Liver (tissue), 9 donors: Measurements from ENCODE around the gene DEFB124. TPM values are rescaled to one million over a fixed set of nuclear protein-coding genes. Genes with fewer than 3 reads are reported as not detected.
A peak's percentile ranks its signal among the peaks of the same experiment; 100 is the strongest.

Experiments
- DNase-seq: peaks from one replicate; pipeline ENCODE4 v3.0.0-alpha.2; 2017; ENCODE audit warnings: low spot score
- H3K27ac ChIP-seq, 2 donors: one replicate each; pipeline ENCODE4 v1.7.0; 2013; ENCODE audit warnings: inconsistent platforms in 2 of 2, low read length in 2 of 2, control low read depth in 1 of 2, low read depth in 1 of 2, mild to moderate bottlenecking in 1 of 2
- H3K27me3 ChIP-seq, 4 donors: one replicate each; pipeline versions ENCODE4 v1.6.1 to v1.7.0; 2013; ENCODE audit warnings: low read length in 3 of 4, inconsistent platforms in 1 of 4, mild to moderate bottlenecking in 1 of 4, moderate library complexity in 1 of 4; ENCODE audit not compliant: control insufficient read depth in 4 of 4, insufficient read depth in 4 of 4
- H3K36me3 ChIP-seq, 4 donors: one replicate each; pipeline versions ENCODE4 v1.6.1 to v1.7.0; 2013; ENCODE audit warnings: low read length in 3 of 4, mild to moderate bottlenecking in 3 of 4, low read depth in 1 of 4, moderate library complexity in 1 of 4; ENCODE audit not compliant: control insufficient read depth in 4 of 4, insufficient read depth in 3 of 4
- H3K4me1 ChIP-seq, 4 donors: one replicate each; pipeline versions ENCODE4 v1.6.1 to v1.7.0; 2013; ENCODE audit warnings: low read length in 3 of 4, mild to moderate bottlenecking in 3 of 4, moderate library complexity in 1 of 4; ENCODE audit not compliant: control insufficient read depth in 4 of 4, insufficient read depth in 4 of 4
- H3K4me3 ChIP-seq, 3 donors: one replicate each; pipeline versions ENCODE4 v1.6.1 to v1.7.0; 2013; ENCODE audit warnings: low read length in 3 of 3, control low read depth in 1 of 3, low read depth in 1 of 3, mild to moderate bottlenecking in 1 of 3
- H3K9ac ChIP-seq, 2 donors: one replicate each; pipeline ENCODE4 v1.7.0; 2013; ENCODE audit warnings: low read length in 2 of 2, mild to moderate bottlenecking in 2 of 2, moderate library complexity in 2 of 2, control low read depth in 1 of 2, low read depth in 1 of 2
- H3K9me3 ChIP-seq, 4 donors: one replicate each; pipeline versions ENCODE4 v1.6.1 to v1.7.0; 2013; ENCODE audit warnings: low read length in 3 of 4; ENCODE audit not compliant: control insufficient read depth in 4 of 4
- CTCF ChIP-seq: fragments of 150-350 bp; IDR thresholded peaks from 2 replicates; pipeline ENCODE4 v1.5.1; 2017; ENCODE audit warnings: improper control_type of control experiment, low read depth, low read length; ENCODE audit not compliant: missing input control
- EGR1 ChIP-seq, 2 donors: IDR thresholded peaks; 2 replicates each; pipeline ENCODE4 v1.6.1; 2016 to 2018; ENCODE audit warnings: antibody characterized with exemption in 2 of 2, low read depth in 2 of 2
- FOXA1 ChIP-seq: IDR thresholded peaks from 2 replicates; pipeline ENCODE4 v1.6.1; 2016; ENCODE audit warnings: antibody characterized with exemption
- FOXA2 ChIP-seq: IDR thresholded peaks from 2 replicates; pipeline ENCODE4 v1.6.1; 2016; ENCODE audit warnings: antibody characterized with exemption
- GABPA ChIP-seq, 2 donors: IDR thresholded peaks in 1 of 2; conservative IDR thresholded peaks in 1 of 2; 2 replicates each; pipeline ENCODE4 v1.6.1; 2016; ENCODE audit warnings: antibody characterized with exemption in 2 of 2, mild to moderate bottlenecking in 1 of 2, moderate library complexity in 1 of 2
- HNF4A ChIP-seq, 2 donors: conservative IDR thresholded peaks; 2 replicates each; pipeline ENCODE4 v1.6.1; 2016; ENCODE audit warnings: antibody characterized with exemption in 2 of 2, mild to moderate bottlenecking in 2 of 2
- HNF4G ChIP-seq: IDR thresholded peaks from 2 replicates; pipeline ENCODE4 v1.6.1; 2016; ENCODE audit warnings: antibody characterized with exemption
- JUND ChIP-seq, 2 donors: IDR thresholded peaks; 2 replicates each; pipeline ENCODE4 v1.6.1; 2016; ENCODE audit warnings: antibody characterized with exemption in 2 of 2
- MAX ChIP-seq: IDR thresholded peaks from 2 replicates; pipeline ENCODE4 v1.6.1; 2016; ENCODE audit warnings: antibody characterized with exemption
- NR2F2 ChIP-seq: IDR thresholded peaks from 2 replicates; pipeline ENCODE4 v1.6.1; 2016; ENCODE audit warnings: antibody characterized with exemption
- RAD21 ChIP-seq, 2 donors: IDR thresholded peaks; 2 replicates each; pipeline ENCODE4 v1.6.1; 2016; ENCODE audit warnings: antibody characterized with exemption in 2 of 2, mild to moderate bottlenecking in 2 of 2
- SP1 ChIP-seq: IDR thresholded peaks from 2 replicates; pipeline ENCODE4 v1.6.1; 2018; ENCODE audit warnings: antibody characterized with exemption, mild to moderate bottlenecking
- TAF1 ChIP-seq: conservative IDR thresholded peaks from 2 replicates; pipeline ENCODE4 v1.6.1; 2016; ENCODE audit warnings: antibody characterized with exemption, mild to moderate bottlenecking
- WGBS: extraction: QIAGEN DNeasy Blood & Tissue Kit; methylation state at CpG from one replicate; pipeline ENCODE4 v1.1.7; 2013; 5-methylcytosine and 5-hydroxymethylcytosine counted together
- polyA plus RNA-seq, 2 donors: library from polyadenylated mRNA; stranded (reverse) in 1 of 2; unstranded in 1 of 2; fragments of 200-250 nt in 1 of 2; fragments of >200 nt in 1 of 2; fragmentation: Nextera tagmentation in 1 of 2; extraction: Ambion mirVana in 1 of 2; gene quantifications; one replicate each; pipeline versions ENCODE4 v1.2.1 to v1.2.3, GENCODE V29; 2013 to 2015
- total RNA-seq, 2 donors: library from RNA; depleted of rRNA; stranded (reverse); fragments of >200 nt; gene quantifications; one replicate each; pipeline ENCODE4 v1.2.3, GENCODE V29; 2014
- TF ChIP-seq, protein P1 (sequence below): IDR thresholded peaks from 2 replicates; pipeline ENCODE4 v1.6.1; 2016; ENCODE audit warnings: antibody characterized with exemption, mild to moderate bottlenecking
- TF ChIP-seq, protein P2 (sequence below): IDR thresholded peaks from 2 replicates; pipeline ENCODE4 v1.6.1; 2016; ENCODE audit warnings: antibody characterized with exemption
- donor health status: healthy.
- donor health status: healthy.
- donor health status: healthy.
- donor health status: healthy.
- donor health status: healthy.

DEFB124 gene
- total and polyA plus RNA-seq, 4 donors, result not detected

- H3K4me1 ChIP-seq, result peaks cover 5 to 28% (median 24%) of the 10 kb centered on the region in 4 donors
- 96% methylated on average over 4 of the region's 4 CpGs for WGBS
- no peak for DNase-seq
- H3K4me3 ChIP-seq, result peak overlapping the region in 2 of 3 donors; percentile 88 to 94
- no peaks in the 10 kb centered on the region for H3K9me3 ChIP-seq
- TF ChIP-seq, protein P1, sequence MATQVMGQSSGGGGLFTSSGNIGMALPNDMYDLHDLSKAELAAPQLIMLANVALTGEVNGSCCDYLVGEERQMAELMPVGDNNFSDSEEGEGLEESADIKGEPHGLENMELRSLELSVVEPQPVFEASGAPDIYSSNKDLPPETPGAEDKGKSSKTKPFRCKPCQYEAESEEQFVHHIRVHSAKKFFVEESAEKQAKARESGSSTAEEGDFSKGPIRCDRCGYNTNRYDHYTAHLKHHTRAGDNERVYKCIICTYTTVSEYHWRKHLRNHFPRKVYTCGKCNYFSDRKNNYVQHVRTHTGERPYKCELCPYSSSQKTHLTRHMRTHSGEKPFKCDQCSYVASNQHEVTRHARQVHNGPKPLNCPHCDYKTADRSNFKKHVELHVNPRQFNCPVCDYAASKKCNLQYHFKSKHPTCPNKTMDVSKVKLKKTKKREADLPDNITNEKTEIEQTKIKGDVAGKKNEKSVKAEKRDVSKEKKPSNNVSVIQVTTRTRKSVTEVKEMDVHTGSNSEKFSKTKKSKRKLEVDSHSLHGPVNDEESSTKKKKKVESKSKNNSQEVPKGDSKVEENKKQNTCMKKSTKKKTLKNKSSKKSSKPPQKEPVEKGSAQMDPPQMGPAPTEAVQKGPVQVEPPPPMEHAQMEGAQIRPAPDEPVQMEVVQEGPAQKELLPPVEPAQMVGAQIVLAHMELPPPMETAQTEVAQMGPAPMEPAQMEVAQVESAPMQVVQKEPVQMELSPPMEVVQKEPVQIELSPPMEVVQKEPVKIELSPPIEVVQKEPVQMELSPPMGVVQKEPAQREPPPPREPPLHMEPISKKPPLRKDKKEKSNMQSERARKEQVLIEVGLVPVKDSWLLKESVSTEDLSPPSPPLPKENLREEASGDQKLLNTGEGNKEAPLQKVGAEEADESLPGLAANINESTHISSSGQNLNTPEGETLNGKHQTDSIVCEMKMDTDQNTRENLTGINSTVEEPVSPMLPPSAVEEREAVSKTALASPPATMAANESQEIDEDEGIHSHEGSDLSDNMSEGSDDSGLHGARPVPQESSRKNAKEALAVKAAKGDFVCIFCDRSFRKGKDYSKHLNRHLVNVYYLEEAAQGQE, result no peak
- TF ChIP-seq RAD21 (IDR thresholded peaks at IDR 0.05) (no peak), SP1 (no peak)
- H3K27ac ChIP-seq, result no peak overlapping the region
- no peaks in the 10 kb centered on the region for H3K27me3 ChIP-seq
- H3K9ac ChIP-seq, result no peak overlapping the region
- H3K36me3 ChIP-seq, result peaks cover 0 to 3% (median 2%) of the 10 kb centered on the region in 4 donors
These were observed 41.2 kb upstream of the DEFB124 start for GRCh38 chr20:31516166-31516565.

- TF ChIP-seq GABPA (IDR thresholded peaks at IDR 0.05 in 1 of 2, conservative IDR thresholded peaks at IDR 0.05 in 1 of 2) (no peak), FOXA2 (no peak), HNF4G (no peak), CTCF (no peak), FOXA1 (no peak), HNF4A (conservative IDR thresholded peaks at IDR 0.05) (no peak), NR2F2 (no peak), TAF1 (no peak), JUND (IDR thresholded peaks at IDR 0.05) (no peak), EGR1 (IDR thresholded peaks at IDR 0.05; ENCODE audit: low read depth in 2 of 2) (no peak), SP1 (no peak), RAD21 (IDR thresholded peaks at IDR 0.05) (no peak), MAX (no peak)
- TF ChIP-seq, protein P2, sequence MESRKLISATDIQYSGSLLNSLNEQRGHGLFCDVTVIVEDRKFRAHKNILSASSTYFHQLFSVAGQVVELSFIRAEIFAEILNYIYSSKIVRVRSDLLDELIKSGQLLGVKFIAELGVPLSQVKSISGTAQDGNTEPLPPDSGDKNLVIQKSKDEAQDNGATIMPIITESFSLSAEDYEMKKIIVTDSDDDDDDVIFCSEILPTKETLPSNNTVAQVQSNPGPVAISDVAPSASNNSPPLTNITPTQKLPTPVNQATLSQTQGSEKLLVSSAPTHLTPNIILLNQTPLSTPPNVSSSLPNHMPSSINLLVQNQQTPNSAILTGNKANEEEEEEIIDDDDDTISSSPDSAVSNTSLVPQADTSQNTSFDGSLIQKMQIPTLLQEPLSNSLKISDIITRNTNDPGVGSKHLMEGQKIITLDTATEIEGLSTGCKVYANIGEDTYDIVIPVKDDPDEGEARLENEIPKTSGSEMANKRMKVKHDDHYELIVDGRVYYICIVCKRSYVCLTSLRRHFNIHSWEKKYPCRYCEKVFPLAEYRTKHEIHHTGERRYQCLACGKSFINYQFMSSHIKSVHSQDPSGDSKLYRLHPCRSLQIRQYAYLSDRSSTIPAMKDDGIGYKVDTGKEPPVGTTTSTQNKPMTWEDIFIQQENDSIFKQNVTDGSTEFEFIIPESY, result no peak
- TF ChIP-seq, protein P1, result no peak
- peak overlapping the region in 1 of 2 donors; percentile 41 for H3K27ac ChIP-seq
- H3K4me1 ChIP-seq, result peaks cover 5 to 28% (median 24%) of the 10 kb centered on the region in 4 donors
These were observed 40.8 kb upstream of the DEFB124 start for GRCh38 chr20:31515775-31516107.

More at GRCh38 chr20:31515775-31516107, 40.8 kb upstream of the DEFB124 start:
- peak overlapping the region; percentile 88 to 100 (median 94) for H3K4me3 ChIP-seq
- no peaks in the 10 kb centered on the region for H3K9me3 ChIP-seq
- no peak overlapping the region for H3K9ac ChIP-seq
- 85% methylated on average over 3 of the region's 3 CpGs for WGBS
- peaks cover 0 to 3% (median 1%) of the 10 kb centered on the region in 4 donors for H3K36me3 ChIP-seq
- H3K27me3 ChIP-seq, result no peaks in the 10 kb centered on the region
- no peak for DNase-seq
